Neural cell (in vitro differentiated cells): ENCODE results near the gene OR56A5. TPM values are rescaled to one million over a fixed set of nuclear protein-coding genes. Genes with fewer than 3 reads are reported as not detected.

ENCODE experiments used
- H2AFZ ChIP-seq: fragments of 200-600, 300-800 bp; sonication (generic), shearing (Covaris generic); 2 replicates; pipeline ENCODE4 v1.6.0; 2014; ENCODE audit warnings: low read depth, mild to moderate bottlenecking, antibody characterized with exemption, low read length, moderate library complexity
- H3F3A ChIP-seq: fragments of 200-600 bp; shearing (Covaris generic); 2 replicates; pipeline ENCODE4 v1.6.1; 2016; ENCODE audit warnings: mild to moderate bottlenecking, moderate library complexity, mixed read lengths, antibody characterized with exemption, low read length; ENCODE audit not compliant: insufficient read depth, poor library complexity, severe bottlenecking
- H3K27ac ChIP-seq: fragments of 200-600, 300-800 bp; sonication (generic), shearing (Covaris generic); 2 replicates; pipeline ENCODE4 v1.5.1; 2014; ENCODE audit warnings: mild to moderate bottlenecking, low read length, moderate library complexity
- H3K27me3 ChIP-seq: fragments of 300-800, 200-600 bp; sonication (generic), shearing (Covaris generic); 2 replicates; pipeline ENCODE4 v1.6.0; 2014; ENCODE audit warnings: mild to moderate bottlenecking, low read depth, low read length, moderate library complexity; ENCODE audit not compliant: insufficient read depth
- H3K36me3 ChIP-seq: fragments of 300-800, 200-600 bp; sonication (generic), shearing (Covaris generic); 2 replicates; pipeline ENCODE4 v1.5.1; 2014; ENCODE audit warnings: mild to moderate bottlenecking, antibody characterized with exemption, low read length, moderate library complexity; ENCODE audit not compliant: insufficient read depth
- H3K4me2 ChIP-seq: fragments of 300-800, 200-600 bp; sonication (generic), shearing (Covaris generic); 2 replicates; pipeline ENCODE4 v1.6.0; 2014; ENCODE audit warnings: mild to moderate bottlenecking, low read length
- H3K4me3 ChIP-seq: fragments of 300-800, 200-600 bp; sonication (generic), shearing (Covaris generic); 2 replicates; pipeline ENCODE4 v1.5.1; 2014; ENCODE audit warnings: mild to moderate bottlenecking, low read length, moderate library complexity
- H3K79me2 ChIP-seq: fragments of 200-600 bp; shearing (Covaris generic); replicated peaks from 2 replicates; pipeline ENCODE4 v1.6.0; 2014; ENCODE audit warnings: mild to moderate bottlenecking, low read length, moderate library complexity; ENCODE audit not compliant: insufficient read depth
- H3K9ac ChIP-seq: fragments of 300-800, 200-600 bp; sonication (generic), shearing (Covaris generic); 2 replicates; pipeline ENCODE4 v1.6.1; 2016; ENCODE audit warnings: mild to moderate bottlenecking, low read length, mixed read lengths
- H3K9me2 ChIP-seq: fragments of 200-600 bp; shearing (Covaris generic); 2 replicates; pipeline ENCODE4 v1.6.1; 2016; ENCODE audit warnings: mild to moderate bottlenecking, low read length, mixed read lengths; ENCODE audit not compliant: insufficient read depth
- H3K9me3 ChIP-seq: fragments of 200-600, 300-800 bp; sonication (generic), shearing (Covaris generic); 2 replicates; pipeline ENCODE4 v1.6.1; 2016; ENCODE audit warnings: mild to moderate bottlenecking, mixed run types, low read length, moderate library complexity, mixed read lengths
- H4K20me1 ChIP-seq: fragments of 200-600 bp; shearing (Covaris generic); 2 replicates; pipeline ENCODE4 v1.6.1; 2016; ENCODE audit warnings: mild to moderate bottlenecking, mixed run types; ENCODE audit not compliant: insufficient read depth
- CTCF ChIP-seq: fragments of 450-650 bp; IDR thresholded peaks from 2 replicates; pipeline ENCODE4 v1.5.1; 2014; ENCODE audit warnings: antibody characterized with exemption, mild to moderate bottlenecking, moderate library complexity; ENCODE audit not compliant: poor library complexity, severe bottlenecking
- EP300 ChIP-seq: fragments of 450-650 bp; conservative IDR thresholded peaks from 2 replicates; pipeline ENCODE4 v1.6.1; 2014; ENCODE audit warnings: antibody characterized with exemption, mild to moderate bottlenecking, moderate library complexity; ENCODE audit not compliant: poor library complexity, severe bottlenecking
- EZH2 ChIP-seq: fragments of 200-600, 300-800 bp; shearing (Covaris generic), sonication (generic); IDR thresholded peaks from 2 replicates; pipeline ENCODE4 v1.6.1; 2014; ENCODE audit warnings: antibody characterized with exemption, low read length, borderline replicate concordance, mild to moderate bottlenecking; ENCODE audit not compliant: insufficient read depth, poor library complexity, severe bottlenecking
- MXI1 ChIP-seq: fragments of 450-650 bp; conservative IDR thresholded peaks from 2 replicates; pipeline ENCODE4 v1.6.1; 2014; ENCODE audit warnings: antibody characterized with exemption, mild to moderate bottlenecking; ENCODE audit not compliant: poor library complexity, severe bottlenecking
- POLR2AphosphoS5 ChIP-seq: IDR thresholded peaks from 2 replicates; pipeline ENCODE4 v1.6.1; 2012
- RAD21 ChIP-seq: fragments of 450-650 bp; conservative IDR thresholded peaks from 2 replicates; pipeline ENCODE4 v1.6.1; 2014; ENCODE audit warnings: antibody characterized with exemption, mild to moderate bottlenecking, moderate library complexity
- REST ChIP-seq: IDR thresholded peaks from 2 replicates; pipeline ENCODE4 v1.6.1; 2012; ENCODE audit warnings: borderline replicate concordance
- SMC3 ChIP-seq: fragments of 450-650 bp; conservative IDR thresholded peaks from 2 replicates; pipeline ENCODE4 v1.6.1; 2014; ENCODE audit warnings: antibody characterized with exemption, mild to moderate bottlenecking, moderate library complexity; ENCODE audit not compliant: poor library complexity
- TAF1 ChIP-seq: IDR thresholded peaks from 2 replicates; pipeline ENCODE4 v1.6.1; 2012; ENCODE audit warnings: low read depth
- polyA plus RNA-seq: library from polyadenylated mRNA; depleted of rRNA; stranded (reverse); fragments of >200 nt; gene quantifications from 2 replicates; pipeline ENCODE4 v1.2.3, GENCODE V29; 2014

OR56A5 gene
- polyA plus RNA-seq, 1 donor from 2014 or later: not detected

GRCh38 chr11:5983443-5983842 is 15.1 kb upstream of the OR56A5 start:
- Histone ChIP-seq H3K9me3 (no peaks in the 10 kb centered on the region), H4K20me1 (no peaks in the 10 kb centered on the region), H3K9ac (no peak overlapping the region), H3K4me2 (no peak overlapping the region), H3K4me3 (no peak overlapping the region), H3K9me2 (no peaks in the 10 kb centered on the region), H3K27me3 (no peaks in the 10 kb centered on the region), H3K79me2 (no peaks in the 10 kb centered on the region), H3K36me3 (no peaks in the 10 kb centered on the region), H3F3A (no peaks in the 10 kb centered on the region), H3K27ac (no peak overlapping the region), H2AFZ (no peak overlapping the region)
- TF ChIP-seq EZH2 (no peak), REST (no peak), SMC3 (no peak), POLR2AphosphoS5 (no peak), MXI1 (no peak), CTCF (no peak), EP300 (no peak), RAD21 (no peak), TAF1 (no peak)

GRCh38 chr11:5973530-5973929 is 5.2 kb upstream of the OR56A5 start:
- H3F3A ChIP-seq: no peaks in the 10 kb centered on the region
- no peaks in the 10 kb centered on the region for H3K36me3 ChIP-seq
- no peaks in the 10 kb centered on the region for H3K27me3 ChIP-seq
- H2AFZ ChIP-seq: no peak overlapping the region
- TF ChIP-seq REST: no peak
- TF ChIP-seq POLR2AphosphoS5: no peak
- no peak overlapping the region for H3K4me3 ChIP-seq
- H3K27ac ChIP-seq: no peak overlapping the region
- H3K9ac ChIP-seq: no peak overlapping the region
- H4K20me1 ChIP-seq: no peaks in the 10 kb centered on the region
- no peaks in the 10 kb centered on the region for H3K9me3 ChIP-seq
- no peak overlapping the region for H3K4me2 ChIP-seq
- no peaks in the 10 kb centered on the region for H3K79me2 ChIP-seq
- H3K9me2 ChIP-seq: no peaks in the 10 kb centered on the region
